A204.1 (cell line): Measurements from ENCODE around the gene ZMYM5.
"Not testable (repeated sequence)": the region's sequence is repeated elsewhere in the genome, so short reads cannot be mapped to it uniquely, and the experiment has no call there.

Experiments used
- FAIRE-seq: peaks from 2 replicates; lab custom pipeline; 2012; peaks lifted over from hg19 to GRCh38; lab: Jason Lieb, UNC

The ZMYM5 gene

DNA sequence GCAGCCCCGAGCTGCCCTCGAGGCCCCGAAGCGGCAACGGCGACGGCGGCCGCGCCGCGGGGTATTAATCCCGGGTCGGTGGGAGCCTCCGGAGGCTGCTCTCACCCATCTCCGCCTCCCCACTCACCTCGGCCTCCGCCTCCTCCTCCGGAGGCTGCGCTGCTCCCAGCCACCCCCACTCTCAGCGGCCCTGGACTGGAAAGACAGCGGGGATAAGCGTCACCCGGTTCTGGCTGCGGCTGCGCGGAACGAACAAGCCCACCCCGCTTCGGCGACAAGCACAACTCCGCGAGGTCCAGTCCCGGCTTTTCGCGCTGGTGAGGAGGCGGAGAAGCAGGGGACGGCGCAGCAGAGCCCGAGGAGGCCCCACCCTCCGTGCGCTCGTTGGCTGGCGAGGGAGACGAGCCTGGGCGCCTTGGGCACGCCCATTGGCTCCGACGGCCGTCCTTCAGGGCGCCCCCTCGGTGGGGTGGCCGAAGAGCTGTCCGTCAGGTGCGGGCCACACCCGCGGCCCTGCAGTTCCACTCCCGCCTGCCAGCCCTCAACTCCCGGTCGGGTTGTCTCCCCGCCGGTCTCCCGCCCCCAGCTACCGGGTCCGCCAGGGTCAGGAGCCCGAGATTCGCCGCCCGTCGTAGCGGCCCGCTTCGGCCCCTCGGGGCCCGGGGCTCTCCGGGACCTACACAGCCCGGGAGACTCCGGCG lies at the start of gene ZMYM5:
ZMYM5 (minus strand) TSS at position 327 of the 701 bp plus-strand sequence. CDS start 11,469 bp downstream, outside the sequence.
- peak; percentile 98 for FAIRE-seq

DNA sequence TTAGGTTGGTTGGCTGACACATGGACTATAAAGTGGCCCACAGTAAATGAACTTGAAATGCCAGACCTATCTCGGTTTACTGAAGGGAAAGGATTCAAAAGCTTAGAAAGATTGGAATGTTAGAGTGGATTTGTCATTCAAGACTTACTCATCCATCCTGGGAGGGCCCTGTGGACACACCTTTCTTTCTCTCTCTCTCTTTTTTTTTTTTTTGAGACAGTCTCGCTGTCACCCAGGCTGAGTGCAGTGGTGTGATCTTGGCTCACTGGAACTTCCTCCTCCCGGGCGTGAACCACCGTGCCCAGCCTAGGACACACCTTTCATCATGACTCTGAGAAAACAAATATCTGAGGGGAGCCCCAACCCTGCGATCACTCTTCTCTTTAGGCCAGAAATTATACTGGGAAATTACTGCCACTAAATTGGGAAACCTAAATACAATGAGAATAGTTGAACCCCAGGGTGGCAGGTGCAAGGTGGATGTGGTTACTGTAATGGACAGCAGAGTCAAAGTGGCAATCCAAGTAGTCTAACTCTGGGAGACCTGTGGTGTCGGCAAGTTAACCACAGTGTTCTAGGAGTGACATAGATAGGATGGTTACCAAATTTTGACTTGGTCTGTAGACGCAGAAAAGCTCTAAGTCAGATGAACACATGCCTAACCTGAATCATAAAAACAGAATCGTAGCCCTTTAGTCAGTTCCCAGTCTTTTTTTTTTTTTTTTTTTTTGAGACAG lies 47.1 kb upstream of the ZMYM5 start:
- FAIRE-seq, result no peak

DNA sequence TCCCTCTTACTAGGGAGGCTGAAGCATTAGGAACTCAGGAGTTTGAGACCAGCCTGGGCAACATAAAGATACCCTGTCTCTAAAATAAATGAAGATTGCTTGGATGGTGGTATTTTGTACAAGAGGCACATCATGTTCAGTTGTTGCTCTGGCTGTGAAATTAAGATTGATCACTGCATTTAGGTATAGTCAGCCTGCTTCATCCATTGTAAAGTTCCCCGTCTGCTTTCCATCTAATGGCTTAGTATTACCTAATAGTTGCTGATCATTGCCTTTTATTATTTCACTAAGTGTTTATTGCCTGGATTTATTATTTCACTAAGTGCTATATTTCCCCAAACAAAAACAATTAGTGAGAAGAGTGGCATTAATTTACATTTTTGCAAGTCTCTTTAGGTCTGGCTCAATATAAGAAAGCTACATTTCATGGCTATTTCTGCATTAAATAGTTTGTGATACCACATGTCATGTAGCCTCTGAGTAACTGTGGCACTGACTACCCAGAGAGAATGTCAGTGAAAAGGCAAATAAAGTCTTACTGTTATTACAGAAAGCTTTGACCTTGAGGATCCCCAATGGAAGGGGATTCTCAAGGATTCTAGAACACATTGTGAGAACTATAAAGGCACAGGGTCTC lies 45.0 kb upstream of the ZMYM5 start:
- FAIRE-seq, result no peak

DNA sequence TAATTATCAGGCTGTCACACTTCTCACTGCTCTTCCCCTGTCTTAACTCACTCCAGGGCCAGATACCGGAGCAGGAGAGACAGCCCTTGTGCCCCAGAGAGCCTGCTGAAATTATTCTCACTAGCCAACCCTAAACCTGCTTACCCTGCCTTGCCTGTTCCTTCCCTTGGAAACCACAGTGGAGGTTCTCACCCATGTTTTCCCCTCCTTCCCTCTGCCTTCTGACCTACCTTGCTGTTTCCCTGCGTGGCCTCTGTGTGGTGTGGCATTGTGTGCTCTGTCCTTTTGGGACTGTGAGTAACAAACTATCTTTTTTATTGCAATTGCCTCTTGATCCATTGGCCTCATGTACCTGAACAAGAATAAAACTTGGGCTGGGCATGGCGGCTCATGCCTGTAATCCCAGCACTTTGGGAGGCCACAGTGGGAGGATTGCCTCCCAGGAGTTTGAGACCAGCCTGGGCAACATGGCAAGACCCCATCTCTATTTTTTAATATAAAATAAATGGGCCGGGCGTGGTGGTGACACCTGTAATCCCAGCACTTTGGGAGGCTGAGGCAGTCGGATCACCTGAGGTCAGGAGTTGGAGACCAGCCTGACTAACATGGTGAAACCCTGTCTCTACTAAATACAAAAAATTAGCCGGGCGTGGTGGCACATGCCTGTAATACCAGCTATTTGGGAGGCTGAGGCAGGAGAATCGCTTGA lies 42.2 kb upstream of the ZMYM5 start:
- FAIRE-seq, result not testable (repeated sequence)

DNA sequence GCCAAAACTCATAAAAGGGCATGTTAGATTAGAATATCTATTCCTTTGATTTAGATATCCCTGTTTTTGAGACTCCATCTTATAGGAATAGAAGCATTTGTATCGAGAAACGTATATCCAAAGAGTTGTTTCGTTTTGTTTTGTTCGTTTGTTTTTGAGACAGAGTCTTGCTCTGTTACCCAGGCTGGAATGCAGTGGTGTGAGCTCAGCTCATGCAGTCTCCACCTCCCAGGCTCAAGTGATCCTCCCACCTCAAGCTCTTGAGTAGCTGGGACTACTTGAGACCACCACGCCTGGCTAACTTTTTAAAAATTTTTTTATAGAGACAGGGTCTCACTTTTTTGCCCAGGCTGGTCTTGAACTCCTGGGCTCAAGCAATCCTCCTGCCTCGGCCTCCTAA lies 26.6 kb upstream of the ZMYM5 start:
- no peak for FAIRE-seq

DNA sequence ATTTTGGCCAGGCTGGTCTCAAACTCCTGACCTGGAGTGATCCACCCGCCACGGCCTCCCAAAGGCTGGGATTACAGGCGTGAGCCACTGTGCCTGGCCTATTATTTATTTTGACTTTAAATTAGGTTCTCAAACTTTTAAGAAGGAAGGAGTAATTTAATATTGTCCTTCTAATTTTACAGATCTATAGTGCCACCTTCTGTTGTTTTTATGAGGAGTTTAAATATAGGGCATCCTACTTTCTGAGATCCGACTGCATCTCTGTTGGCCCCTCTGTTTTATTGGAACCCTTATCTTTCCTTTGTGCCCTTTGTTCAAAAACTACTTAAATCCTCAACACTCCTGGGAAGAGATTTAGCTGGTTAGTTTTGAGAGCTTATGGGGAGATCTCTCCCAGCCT lies 25.4 kb upstream of the ZMYM5 start:
- peak; percentile 29 for FAIRE-seq

DNA sequence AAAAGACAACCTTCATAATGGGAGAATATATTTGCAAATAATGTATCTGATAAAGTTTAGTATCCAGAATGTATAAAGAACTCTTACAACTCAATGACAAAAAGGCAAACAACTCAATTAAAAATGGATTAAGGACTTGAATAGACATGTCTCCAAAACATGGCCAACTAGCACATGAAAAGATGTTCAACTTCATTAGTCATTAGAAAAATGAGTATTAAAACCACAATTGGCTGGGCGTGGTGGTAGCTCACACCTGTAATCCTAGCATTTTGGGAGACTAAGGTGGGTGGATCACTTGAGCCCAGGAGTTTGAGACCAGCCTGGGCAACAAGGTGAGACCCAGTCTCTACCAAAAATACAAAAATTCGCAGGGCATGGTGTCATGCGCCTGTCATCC lies 18.8 kb upstream of the ZMYM5 start:
- FAIRE-seq, result peak; percentile 19

DNA sequence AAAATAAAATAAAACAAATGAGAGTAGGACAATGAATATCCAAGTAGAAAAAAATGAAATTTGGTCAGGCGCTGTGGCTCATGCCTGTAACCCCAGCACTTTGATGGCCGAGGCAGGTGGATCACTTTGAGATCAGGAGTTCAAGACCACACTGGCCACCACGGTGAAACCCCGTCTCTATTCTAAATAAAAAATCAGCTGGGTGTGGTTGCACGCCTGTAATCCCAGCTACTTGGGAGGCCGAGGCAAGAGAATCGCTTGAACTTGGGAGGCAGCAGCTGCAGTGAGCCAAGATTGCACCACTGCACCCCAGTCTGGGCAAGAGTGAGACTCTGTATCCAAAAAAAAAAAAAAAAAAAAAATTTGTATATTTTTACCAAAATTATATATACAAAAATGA lies 18.2 kb upstream of the ZMYM5 start:
- no peak for FAIRE-seq

DNA sequence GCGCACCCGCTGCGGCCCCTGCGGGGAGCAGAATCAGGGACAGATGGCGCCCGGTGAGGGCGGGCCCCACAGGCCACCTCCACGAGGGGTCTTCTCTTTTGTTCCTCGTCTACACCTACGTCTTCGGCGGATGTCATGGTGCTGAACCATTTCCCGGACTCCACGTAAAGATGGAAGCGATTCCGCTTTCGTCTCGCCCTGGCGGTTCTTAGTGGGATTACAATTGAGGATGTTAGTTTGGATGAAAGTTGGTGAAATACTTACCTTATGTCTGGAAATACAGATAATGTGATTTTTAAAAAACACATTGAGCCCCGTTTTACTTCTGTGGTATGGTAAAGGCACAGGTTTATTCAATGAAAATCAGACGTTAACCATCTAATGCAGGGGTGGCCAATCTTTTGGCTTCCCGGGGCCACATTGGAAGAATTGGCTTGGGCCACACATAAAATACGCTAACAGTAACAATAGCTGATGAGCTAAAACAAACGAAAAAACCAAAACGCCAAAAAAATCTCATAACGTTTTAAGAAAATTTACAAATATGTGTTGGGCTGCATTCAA lies 1.4 kb upstream of the ZMYM5 start:
- FAIRE-seq, result no peak

DNA sequence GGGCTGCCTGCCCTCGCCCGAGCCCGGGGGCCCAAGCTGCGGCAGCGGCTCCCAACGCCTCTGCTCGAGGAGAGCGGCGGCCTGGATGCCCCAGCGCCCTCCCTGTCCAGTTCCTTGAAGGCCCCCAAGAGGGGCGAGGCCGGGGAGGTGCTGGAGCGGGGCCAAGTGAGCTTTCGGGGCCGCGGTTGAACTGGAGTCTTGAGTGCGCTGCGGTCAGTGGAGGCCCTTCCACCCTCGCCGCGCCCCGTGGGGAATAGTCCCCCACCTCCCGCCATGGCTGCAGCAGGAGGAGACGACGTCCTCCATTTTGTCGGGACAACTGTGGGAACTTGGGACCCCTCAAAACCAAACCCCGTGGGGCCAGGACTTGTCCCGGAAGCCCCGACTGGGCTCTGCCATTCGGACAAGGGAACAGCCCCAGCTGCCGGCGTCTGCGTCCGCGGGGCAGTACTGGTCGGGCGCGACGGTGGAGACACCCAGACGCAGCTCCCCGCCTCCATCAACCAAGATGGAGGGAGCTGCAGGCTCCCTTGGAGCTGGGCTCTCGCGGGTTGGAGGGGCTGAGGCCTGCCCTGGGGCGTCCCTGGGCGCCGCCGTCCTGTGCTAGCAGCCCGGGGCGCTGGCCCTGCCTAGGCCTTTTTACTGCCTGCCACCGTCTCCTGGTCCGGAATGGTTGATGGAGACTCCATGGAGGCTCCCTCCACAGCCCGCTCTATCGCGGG lies 736 bp upstream of the ZMYM5 start:
- FAIRE-seq, result no peak

DNA sequence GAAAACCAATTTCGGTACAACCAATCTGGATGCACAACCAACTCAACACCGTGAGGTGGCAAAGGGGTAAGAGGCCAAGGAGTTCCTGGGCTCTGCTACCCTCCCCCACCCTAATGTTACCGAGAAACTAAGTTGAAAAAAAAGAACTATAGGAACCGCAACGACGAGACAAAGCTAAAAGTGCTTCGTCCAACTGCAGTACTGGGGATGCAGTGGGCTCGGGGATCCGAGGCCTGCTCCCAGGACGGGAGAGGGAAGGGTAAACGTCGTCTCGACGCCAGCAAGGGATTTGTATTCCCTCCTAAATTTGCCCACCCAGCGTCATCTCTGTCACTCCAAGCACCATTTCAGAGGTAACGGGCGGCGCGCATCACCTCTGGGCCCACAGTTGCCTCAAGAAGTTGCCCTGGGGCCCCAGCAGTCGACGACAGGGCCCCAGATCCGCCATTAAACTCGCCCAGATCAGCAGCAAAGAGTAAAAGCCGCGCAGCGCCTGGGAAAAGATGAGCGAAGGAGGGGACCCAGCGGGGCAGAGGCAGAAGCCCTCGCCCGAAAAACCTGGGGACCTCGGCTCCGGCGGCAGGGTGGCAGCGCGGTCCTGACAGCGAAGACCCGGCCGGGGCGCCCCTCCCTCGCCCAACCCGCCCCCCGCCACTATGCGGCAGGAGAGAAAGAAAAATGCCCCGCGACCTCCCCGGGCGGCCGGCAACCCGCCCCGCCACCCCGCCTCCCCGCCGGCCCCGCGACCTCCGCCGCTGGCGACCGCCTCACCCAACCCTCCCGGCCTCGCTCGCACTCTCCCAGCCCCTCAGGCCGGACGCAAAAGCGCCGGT lies 752 bp downstream of the ZMYM5 start:
- no peak for FAIRE-seq

DNA sequence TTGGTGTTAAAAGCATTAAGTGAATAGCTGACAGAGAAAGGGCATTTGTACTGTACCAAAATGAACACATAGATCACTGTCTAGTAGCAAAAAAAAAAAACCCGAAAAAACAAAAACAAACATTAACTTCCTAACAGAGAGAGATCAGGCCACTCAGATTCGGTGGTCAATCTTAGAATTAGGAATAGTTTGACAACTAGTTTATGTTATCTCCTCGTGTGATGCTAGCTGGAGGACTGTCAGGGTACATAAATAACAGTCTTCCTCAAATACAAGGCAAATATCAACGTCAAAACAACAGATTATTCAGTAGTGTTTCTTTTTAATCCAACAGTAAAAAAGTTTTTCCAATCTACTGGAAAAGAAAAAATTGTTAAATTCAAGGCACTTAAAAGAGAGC lies 1.7 kb downstream of the ZMYM5 start:
- no peak for FAIRE-seq

DNA sequence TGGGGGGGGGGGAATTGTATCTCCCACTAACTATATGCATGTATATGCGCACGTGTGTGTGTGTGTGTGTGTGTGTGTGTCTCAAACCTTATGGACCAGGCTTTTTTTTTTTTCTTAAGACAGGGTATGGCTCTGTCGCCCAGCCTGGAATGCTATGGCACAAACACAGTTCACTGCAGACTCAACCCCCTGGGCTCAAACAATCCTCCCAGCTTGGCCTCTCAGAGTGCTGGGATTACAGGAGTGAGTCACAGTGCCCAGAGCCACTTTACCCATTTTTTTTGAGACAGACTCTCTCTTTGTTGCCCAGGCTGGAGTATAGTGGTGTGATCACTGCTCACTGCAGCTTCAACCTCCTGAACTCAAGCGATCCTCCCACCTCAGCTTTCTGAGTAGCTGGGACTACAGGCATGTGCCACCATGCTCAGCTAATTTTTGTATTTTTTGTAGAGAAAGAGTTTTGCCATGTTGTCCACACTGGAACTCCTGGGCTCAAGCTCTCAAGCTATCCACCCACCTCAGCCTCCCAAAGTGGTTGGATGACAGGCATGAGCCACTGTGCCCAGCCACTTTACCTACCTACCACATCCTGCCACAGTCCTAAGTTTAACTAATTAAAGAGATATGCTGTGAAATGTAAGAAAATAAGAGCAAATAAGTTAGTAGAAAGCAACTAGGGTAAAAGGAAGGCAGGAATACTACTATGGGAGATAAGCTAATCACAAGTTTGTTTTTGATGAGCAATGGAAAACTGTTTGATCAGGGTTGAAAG lies 2.4 kb downstream of the ZMYM5 start:
- FAIRE-seq, result no peak

DNA sequence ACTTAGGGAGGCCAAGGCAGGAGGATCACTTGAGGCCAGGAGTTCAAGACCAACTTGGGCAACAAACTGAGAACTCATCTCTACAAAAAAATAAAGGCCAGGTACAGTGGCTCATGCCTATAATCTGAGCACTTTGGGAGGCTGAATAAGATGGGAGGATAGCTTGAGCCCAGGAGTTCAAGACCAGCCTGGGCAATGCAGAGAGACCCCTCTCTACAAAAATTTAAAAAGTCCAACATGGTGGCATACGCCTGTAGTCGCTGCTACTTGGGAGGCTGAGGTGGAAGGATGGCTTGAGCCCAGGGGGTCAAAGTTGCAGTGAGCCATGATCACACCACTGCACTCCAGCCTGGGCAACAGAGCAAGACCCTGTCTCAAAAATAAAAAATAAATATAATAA lies 5.8 kb downstream of the ZMYM5 start:
- not testable (repeated sequence) for FAIRE-seq

DNA sequence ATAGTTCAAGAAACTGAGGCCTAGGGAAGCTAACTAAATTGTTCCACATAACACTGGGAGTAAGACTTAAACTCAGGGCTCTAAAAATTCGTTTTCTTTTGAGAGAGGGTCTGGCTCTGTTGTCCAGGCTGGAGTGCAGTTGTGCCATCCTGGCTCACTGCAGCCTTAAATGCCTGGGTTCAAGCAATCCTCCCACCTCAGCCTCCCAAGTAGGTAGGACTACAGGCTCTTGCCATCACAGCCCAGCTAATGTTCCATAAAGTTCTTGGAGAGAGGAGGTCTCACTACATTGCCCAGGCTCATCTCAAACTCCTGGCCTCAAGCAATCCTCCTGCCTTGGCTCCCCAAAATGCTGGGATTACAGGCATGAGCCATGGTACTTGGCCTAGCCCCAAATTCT lies 10.7 kb downstream of the ZMYM5 start:
- FAIRE-seq, result no peak

DNA sequence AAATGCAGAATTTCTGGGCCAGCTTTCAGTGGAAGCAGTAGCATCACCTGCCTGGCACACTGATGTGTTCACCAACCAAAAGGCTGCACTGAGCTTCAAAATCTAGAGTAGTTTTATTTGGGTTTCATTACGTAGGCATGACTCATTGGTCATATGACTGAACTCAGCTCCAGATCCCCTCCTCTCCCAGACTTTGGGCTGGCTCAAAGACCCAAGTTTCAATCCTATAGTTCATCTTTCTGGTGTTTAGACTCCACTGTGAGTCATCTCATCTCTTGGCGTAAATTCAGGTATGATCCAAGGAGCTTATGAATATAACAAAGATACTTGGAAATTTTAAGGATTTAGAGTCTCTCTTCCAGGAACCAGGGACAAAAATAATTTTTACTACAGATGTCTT lies 17.7 kb downstream of the ZMYM5 start:
- no peak for FAIRE-seq

DNA sequence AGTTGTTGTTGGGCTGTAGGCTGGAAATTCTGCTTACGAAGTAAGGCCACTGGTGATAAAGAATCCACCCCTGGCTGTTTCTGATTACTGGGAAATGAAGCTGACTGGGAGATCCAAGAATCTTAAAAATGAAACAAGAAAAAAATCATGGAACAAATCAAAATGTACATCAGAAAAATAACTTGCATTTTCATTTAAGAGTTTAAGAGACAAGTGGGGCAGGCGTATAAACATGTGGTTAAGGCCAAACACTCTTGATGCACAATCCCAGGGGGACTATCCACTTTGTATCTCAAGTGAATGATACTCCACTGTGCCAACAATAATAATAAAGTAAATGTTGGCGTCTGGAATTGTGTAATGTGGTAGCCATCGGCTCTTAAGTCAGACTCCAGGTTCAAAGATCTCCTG lies 24.6 kb downstream of the ZMYM5 start:
- FAIRE-seq, result no peak

DNA sequence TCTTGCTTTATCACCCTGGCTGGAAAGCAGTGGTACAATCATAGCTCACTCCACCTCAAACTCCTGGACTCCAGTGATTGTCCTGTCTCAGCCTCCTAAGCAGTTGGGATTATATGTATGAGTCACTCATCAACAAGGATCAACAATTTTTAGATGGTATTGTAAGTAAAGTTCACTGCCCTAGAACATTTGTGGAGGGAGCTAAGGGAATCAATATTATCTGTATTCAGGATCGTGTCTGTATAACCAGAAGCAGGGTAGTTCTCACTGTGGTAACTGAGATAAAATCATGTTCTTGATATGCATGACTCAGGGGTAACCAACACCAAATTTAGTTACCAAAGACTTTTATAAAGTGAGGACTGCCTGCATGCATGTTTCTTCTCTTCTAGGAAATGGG lies 27.0 kb downstream of the ZMYM5 start:
- no peak for FAIRE-seq

DNA sequence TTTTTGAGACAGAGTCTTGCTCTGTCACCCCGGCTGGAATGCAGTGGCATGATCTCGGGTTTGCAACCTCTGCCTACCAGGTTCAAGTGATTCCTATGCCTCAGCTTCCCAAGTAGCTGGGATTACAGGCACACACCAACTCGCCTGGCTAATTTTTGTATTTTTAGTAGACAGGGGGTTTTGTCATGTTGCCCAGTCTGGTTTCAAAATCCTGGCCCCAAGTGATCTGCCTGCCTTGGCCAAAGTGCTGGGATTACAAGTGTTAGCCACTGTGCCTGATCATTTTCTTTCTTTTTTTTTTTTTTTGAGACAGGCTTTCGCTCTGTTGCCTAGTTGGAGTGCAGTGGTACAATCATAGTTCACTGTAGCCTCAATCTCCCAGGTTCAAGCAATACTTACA lies 28.7 kb downstream of the ZMYM5 start:
- no peak for FAIRE-seq

DNA sequence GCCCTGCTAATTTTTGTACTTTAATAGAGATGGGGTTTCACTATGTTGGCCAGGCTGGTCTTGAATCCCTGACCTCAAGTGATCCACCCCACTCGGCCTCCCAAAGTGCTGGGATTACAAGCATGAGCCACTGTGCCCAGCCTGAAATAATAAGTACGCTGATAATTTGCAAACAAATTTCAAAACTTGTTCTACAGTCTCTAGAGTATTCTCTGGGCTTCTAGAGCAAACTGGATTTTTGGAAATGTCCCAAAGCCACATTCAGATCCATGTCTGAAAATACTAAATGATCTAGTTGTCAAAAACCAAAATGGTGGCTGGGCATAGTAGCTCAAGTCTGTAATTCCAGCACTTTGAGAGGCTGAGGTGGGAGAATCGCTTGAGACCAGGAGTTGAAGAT lies 40.8 kb downstream of the ZMYM5 start:
- no peak for FAIRE-seq
